Activated CD8-positive, alpha-beta memory T cell treated with anti-CD3 and anti-CD28 coated beads, Interleukin-2, amount 10 ng/mL, durations not matched to agents 7 days and 5 days (primary cell): ENCODE data around the gene HCRTR1. TPM values are rescaled to one million over a fixed set of nuclear protein-coding genes. Genes with fewer than 3 reads are reported as not detected.

Experiments used
- ATAC-seq: fragments of 150-1000 bp; cut with Tn5 transposase; one replicate; pipeline ENCODE4 v1.10.0; 2021; ENCODE audit warnings: moderate library complexity
- CTCF ChIA-PET: fragments of 350-600 bp; sonication (Branson Sonifier 250); formaldehyde crosslinking; loops from one replicate; lab custom pipeline; 2021; ENCODE audit warnings: antibody characterized with exemption; lab: Charles Lee
- DNase-seq: peaks from one replicate; pipeline ENCODE4 v3.0.0-alpha.2; 2020
- H3K27ac Mint-ChIP-seq: one replicate; pipeline ENCODE4 v1.8.0; 2021; ENCODE audit warnings: mild to moderate bottlenecking, mixed read lengths
- H3K27me3 Mint-ChIP-seq: one replicate; pipeline ENCODE4 v1.8.0; 2021; ENCODE audit warnings: mixed read lengths
- H3K36me3 Mint-ChIP-seq: one replicate; pipeline ENCODE4 v1.8.0; 2021; ENCODE audit warnings: mild to moderate bottlenecking, mixed read lengths
- H3K4me1 Mint-ChIP-seq: one replicate; pipeline ENCODE4 v1.8.0; 2021; ENCODE audit warnings: mixed read lengths
- H3K4me3 Mint-ChIP-seq: one replicate; pipeline ENCODE4 v1.8.0; 2021; ENCODE audit warnings: mild to moderate bottlenecking, moderate library complexity, mixed read lengths
- H3K9me3 Mint-ChIP-seq: one replicate; pipeline ENCODE4 v1.8.0; 2022; ENCODE audit warnings: low read depth, mixed read lengths
- total RNA-seq, 2 experiments: library from RNA; stranded (reverse); gene quantifications; one replicate each; pipeline ENCODE4 v1.2.3, GENCODE V29; 2021

HCRTR1 gene
- total RNA-seq, 2 experiments from 2014 or later = not detected

GRCh38 chr1:31620631-31621497 is 3.4 kb downstream of the HCRTR1 start:
- Mint-ChIP-seq H3K27ac (no peak overlapping the region), H3K27me3 (peaks cover 22% of the 10 kb centered on the region), H3K4me1 (peaks cover 20% of the 10 kb centered on the region), H3K9me3 (no peaks in the 10 kb centered on the region), H3K4me3 (no peak overlapping the region), H3K36me3 (no peaks in the 10 kb centered on the region)
- no peak for ATAC-seq
- DNase-seq = no peak
- CTCF ChIA-PET = interaction anchor here (1.2 kb wide), 1 partner anchor 57 kb away, joined by 4 read pairs; no protein-coding TSS in a partner anchor

- Mint-ChIP-seq H3K9me3 (no peaks in the 10 kb centered on the region), H3K27me3 (peaks cover 17% of the 10 kb centered on the region), H3K27ac (no peak overlapping the region), H3K4me3 (no peak overlapping the region), H3K4me1 (peaks cover 20% of the 10 kb centered on the region), H3K36me3 (no peaks in the 10 kb centered on the region)
- ATAC-seq = no peak
- CTCF ChIA-PET = interaction anchor here (1.2 kb wide), 1 partner anchor 58 kb away, joined by 4 read pairs; no protein-coding TSS in a partner anchor
- DNase-seq = no peak
These were observed 4.0 kb downstream of the HCRTR1 start for GRCh38 chr1:31621498-31621820.

GRCh38 chr1:31621847-31622730 is 4.6 kb downstream of the HCRTR1 start:
- peaks cover 20% of the 10 kb centered on the region for H3K4me1 Mint-ChIP-seq
- peaks cover 11% of the 10 kb centered on the region for H3K27me3 Mint-ChIP-seq
- no peak overlapping the region for H3K4me3 Mint-ChIP-seq
- H3K27ac Mint-ChIP-seq = no peak overlapping the region
- CTCF ChIA-PET = interaction anchor here (1.2 kb wide), 1 partner anchor 58 kb away, joined by 4 read pairs; no protein-coding TSS in a partner anchor
- DNase-seq (no peak), ATAC-seq (no peak)
- H3K36me3 Mint-ChIP-seq = no peaks in the 10 kb centered on the region
- H3K9me3 Mint-ChIP-seq = no peaks in the 10 kb centered on the region

- peaks cover 6% of the 10 kb centered on the region for H3K27me3 Mint-ChIP-seq
- CTCF ChIA-PET = no interaction called here
These were observed 5.9 kb downstream of the HCRTR1 start for GRCh38 chr1:31623365-31623764.

GRCh38 chr1:31624309-31624708 is 6.8 kb downstream of the HCRTR1 start:
- H3K4me3 Mint-ChIP-seq = no peak overlapping the region
- no peaks in the 10 kb centered on the region for H3K27me3 Mint-ChIP-seq
- H3K36me3 Mint-ChIP-seq = peaks cover 1% of the 10 kb centered on the region
- H3K4me1 Mint-ChIP-seq = peaks cover 18% of the 10 kb centered on the region
- CTCF ChIA-PET = no interaction called here
- DNase-seq (no peak), ATAC-seq (peak; percentile 43)
- H3K27ac Mint-ChIP-seq = peak overlapping the region; percentile 53
- H3K9me3 Mint-ChIP-seq = no peaks in the 10 kb centered on the region

More at GRCh38 chr1:31623365-31623764, 5.9 kb downstream of the HCRTR1 start:
- no peak for ATAC-seq
- Mint-ChIP-seq H3K27ac (no peak overlapping the region), H3K9me3 (no peaks in the 10 kb centered on the region), H3K4me1 (peaks cover 18% of the 10 kb centered on the region), H3K36me3 (no peaks in the 10 kb centered on the region), H3K4me3 (no peak overlapping the region)
- no peak for DNase-seq

GRCh38 chr1:31624731-31625514 is 7.4 kb downstream of the HCRTR1 start:
- Mint-ChIP-seq H3K36me3 (peaks cover 5% of the 10 kb centered on the region), H3K4me1 (peaks cover 16% of the 10 kb centered on the region), H3K4me3 (no peak overlapping the region), H3K27ac (peak overlapping the region; percentile 53), H3K27me3 (no peaks in the 10 kb centered on the region), H3K9me3 (no peaks in the 10 kb centered on the region)
- DNase-seq (no peak), ATAC-seq (no peak)
- CTCF ChIA-PET = no interaction called here

- no peaks in the 10 kb centered on the region for H3K27me3 Mint-ChIP-seq
- H3K9me3 Mint-ChIP-seq = no peaks in the 10 kb centered on the region
- no peak overlapping the region for H3K4me3 Mint-ChIP-seq
- H3K27ac Mint-ChIP-seq = no peak overlapping the region
- H3K4me1 Mint-ChIP-seq = peaks cover 16% of the 10 kb centered on the region
- peaks cover 8% of the 10 kb centered on the region for H3K36me3 Mint-ChIP-seq
- CTCF ChIA-PET = no interaction called here
- ATAC-seq (no peak), DNase-seq (no peak)
These were observed 8.2 kb downstream of the HCRTR1 start for GRCh38 chr1:31625561-31626222.

- peaks cover 8% of the 10 kb centered on the region for H3K36me3 Mint-ChIP-seq
- H3K4me3 Mint-ChIP-seq = no peak overlapping the region
- ATAC-seq (no peak), DNase-seq (no peak)
- CTCF ChIA-PET = interaction anchor here (1.7 kb wide), 1 partner anchor 8 kb away, joined by 8 read pairs; the partner anchor contains the start of gene HCRTR1
- no peak overlapping the region for H3K27ac Mint-ChIP-seq
- no peaks in the 10 kb centered on the region for H3K9me3 Mint-ChIP-seq
- H3K4me1 Mint-ChIP-seq = peaks cover 16% of the 10 kb centered on the region
- H3K27me3 Mint-ChIP-seq = no peaks in the 10 kb centered on the region
These were observed 9.0 kb downstream of the HCRTR1 start for GRCh38 chr1:31626223-31627207.

- DNase-seq (no peak), ATAC-seq (no peak)
- Mint-ChIP-seq H3K36me3 (peaks cover 8% of the 10 kb centered on the region), H3K27ac (no peak overlapping the region), H3K4me1 (peaks cover 13% of the 10 kb centered on the region), H3K4me3 (no peak overlapping the region), H3K27me3 (no peaks in the 10 kb centered on the region), H3K9me3 (no peaks in the 10 kb centered on the region)
- CTCF ChIA-PET = interaction anchor here (1.7 kb wide), 1 partner anchor 9 kb away, joined by 8 read pairs; the partner anchor contains the start of gene HCRTR1
These were observed 9.9 kb downstream of the HCRTR1 start for GRCh38 chr1:31627301-31627929.

GRCh38 chr1:31627930-31628559 is 10.6 kb downstream of the HCRTR1 start:
- CTCF ChIA-PET = interaction anchor here (1.7 to 3.0 kb wide), 2 partner anchors 10 kb away, joined by 8 to 13 read pairs; partner anchors contain the start of gene HCRTR1
- Mint-ChIP-seq H3K4me3 (no peak overlapping the region), H3K9me3 (no peaks in the 10 kb centered on the region), H3K4me1 (peaks cover 13% of the 10 kb centered on the region), H3K27me3 (no peaks in the 10 kb centered on the region), H3K36me3 (peaks cover 8% of the 10 kb centered on the region), H3K27ac (no peak overlapping the region)
- no peak for DNase-seq
- no peak for ATAC-seq
